ENCODE data around the gene ASAP3. TPM values are rescaled to one million over a fixed set of nuclear protein-coding genes. Genes with fewer than 3 reads are reported as not detected.
"Not testable (repeated sequence)": the region's sequence is repeated elsewhere in the genome, so short reads cannot be mapped to it uniquely, and the experiment has no call there.

Gene ASAP3
- polyA plus RNA-seq, 5 donors: 37.7 to 47.9 (median 43.1) TPM

DNA sequence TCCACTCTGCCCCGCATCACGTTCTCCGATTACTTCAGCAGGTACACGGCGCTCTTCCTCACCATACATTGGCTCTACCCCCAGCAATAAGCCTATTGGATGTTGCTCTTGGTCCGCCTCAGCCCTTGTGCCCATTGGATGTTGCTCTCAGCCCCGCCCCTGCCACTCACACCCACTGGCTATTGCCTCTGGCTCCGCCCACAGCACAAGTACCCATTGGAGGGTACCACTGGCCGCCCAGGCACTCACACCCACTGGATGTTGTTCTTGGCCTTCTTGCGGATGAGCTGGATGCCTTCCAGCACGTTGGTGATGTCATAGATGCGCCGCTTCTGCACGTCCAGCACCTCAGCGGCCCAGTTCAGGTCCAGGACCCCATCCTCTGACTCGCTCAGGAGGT, 37.6 kb upstream of the ASAP3 start:
- no peak for DNase-seq

DNA sequence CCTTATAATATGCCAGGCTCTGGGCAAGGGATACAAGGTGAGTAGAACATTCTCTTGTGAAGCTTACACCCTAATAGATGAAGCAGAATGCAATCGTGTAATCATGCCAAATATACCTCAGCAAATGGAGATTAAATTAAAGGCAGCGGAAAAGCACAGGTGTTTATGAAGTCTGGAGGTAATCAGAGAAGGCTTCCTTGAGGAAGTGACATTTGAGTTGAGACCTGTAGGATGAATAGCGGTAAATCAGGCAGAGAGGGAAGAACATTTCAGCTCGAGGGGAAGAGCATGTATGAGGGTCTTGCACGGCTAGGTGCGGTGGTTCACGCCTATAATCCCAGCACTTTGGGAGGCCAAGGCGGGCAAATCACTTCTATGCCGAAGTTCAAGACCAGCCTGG, 33.6 kb upstream of the ASAP3 start:
- no peak for DNase-seq

DNA sequence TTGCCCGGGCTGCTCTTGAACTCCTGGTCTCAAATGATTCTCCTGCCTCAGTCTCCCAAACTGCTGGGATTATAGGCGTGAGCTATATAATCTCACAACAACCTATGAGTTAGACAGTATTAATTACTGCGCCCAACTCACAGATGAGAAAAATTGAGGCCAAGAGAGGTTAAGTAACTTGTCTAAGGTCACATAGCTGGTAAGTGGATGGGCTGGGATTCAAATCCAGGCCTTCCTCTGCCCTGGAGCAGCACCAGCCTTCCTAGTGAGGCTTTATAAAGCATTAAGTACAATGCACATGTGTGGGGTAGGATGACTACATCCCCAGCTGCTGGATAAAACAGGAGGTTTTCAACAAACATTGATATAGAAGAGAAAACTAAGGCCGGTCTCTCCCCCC, 31.9 kb upstream of the ASAP3 start:
- no peak for DNase-seq

DNA sequence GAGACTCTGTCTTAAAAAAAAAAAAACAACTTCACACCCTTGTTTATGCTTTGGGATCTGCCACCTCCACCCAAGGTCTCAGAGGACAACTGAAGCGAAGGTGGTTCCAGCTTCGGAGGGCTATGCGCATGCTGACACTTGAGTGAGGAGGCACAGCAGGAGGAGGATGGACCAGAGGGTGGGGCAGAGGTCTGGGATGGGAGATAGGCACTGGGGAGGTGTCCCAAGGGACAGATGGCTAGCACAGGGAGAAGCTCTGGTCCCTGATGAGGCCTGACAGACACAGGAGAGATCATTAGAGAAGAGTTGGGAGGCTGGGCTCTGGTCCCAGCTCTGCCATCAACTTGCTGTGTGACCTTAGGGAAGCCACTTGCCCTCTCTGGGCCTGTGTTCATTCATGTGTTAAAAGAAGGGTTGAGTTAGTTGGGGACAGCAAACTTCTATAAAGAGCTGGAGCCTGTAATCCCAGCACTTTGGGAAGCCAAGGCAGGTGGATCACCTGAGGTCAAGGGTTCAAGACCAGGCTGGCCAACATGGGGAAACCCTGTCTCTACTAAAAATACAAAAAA, 30.2 kb upstream of the ASAP3 start:
- DNase-seq: no peak

DNA sequence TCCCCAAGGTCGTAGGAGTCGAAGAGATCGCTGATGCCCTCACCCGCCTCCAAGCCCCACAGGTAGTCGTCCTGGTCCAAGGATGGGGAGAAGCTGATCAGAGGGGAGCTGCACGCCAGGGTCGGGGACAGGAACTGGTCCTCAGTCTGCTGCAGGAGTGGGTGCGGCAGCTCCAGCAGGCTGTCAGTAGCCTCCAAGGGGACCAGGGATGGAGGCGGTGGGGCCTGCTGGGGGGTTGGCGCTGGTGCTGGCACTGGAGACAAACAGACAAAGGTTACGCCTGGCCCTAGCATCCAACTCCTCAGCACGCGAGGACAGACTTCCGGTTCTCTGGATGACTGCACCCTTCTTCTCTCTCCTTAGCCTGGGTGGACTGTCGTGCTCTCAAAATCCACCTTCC, 25.9 kb upstream of the ASAP3 start:
- no peak for DNase-seq

DNA sequence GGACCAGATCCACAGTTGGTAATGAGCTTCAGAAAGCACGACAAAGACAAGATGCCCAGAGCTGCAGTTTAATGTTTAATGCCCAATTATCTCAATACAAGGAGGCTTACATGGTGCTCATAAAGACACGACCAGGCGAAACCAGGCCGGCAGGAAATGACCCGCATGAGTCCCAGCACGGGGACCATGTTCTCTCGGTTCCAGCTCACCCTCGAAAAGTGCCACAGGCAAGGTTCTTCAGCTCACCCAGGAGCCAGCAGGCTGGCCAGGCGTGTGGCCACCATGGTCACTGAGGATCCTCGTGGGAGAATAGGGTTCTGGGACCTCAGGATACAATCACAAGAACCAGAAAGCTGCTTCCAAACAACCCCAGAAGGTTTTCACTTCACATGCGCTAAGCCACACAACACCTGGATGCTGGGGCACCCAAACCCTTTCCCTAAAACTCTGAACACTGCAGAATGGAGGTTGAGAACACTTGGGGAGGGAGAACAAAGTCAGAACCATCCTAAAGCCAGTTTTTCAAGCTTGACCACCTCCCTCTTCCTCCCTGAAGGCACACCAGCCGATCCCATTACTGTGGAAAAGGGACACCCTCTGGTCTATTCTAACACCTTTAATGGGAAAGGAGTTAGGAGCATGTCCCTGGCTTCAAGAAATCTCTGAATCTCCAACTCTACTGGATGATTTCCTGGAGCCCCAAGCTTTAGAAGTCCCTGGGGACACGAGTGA, 22.6 kb upstream of the ASAP3 start:
- no peak for DNase-seq

DNA sequence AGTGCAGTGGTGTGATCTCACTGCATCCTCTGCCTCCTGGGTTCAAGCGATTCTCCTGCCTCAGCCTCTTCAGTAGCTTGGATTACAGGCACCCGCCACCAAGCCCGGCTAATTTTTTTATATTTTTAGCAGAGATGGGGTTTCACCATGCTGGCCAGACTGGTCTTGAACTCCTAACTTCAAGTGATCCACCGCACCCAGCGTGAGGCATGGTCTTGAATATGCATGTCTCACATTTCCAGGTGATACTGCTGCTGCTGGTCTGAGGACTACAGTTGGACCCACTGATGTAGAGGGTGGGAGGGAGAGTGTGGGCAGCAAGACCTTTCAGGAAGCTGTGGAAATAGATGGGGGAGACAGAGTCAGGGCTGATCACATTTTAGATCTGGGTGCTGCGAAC, 21.9 kb upstream of the ASAP3 start:
- no peak for DNase-seq

DNA sequence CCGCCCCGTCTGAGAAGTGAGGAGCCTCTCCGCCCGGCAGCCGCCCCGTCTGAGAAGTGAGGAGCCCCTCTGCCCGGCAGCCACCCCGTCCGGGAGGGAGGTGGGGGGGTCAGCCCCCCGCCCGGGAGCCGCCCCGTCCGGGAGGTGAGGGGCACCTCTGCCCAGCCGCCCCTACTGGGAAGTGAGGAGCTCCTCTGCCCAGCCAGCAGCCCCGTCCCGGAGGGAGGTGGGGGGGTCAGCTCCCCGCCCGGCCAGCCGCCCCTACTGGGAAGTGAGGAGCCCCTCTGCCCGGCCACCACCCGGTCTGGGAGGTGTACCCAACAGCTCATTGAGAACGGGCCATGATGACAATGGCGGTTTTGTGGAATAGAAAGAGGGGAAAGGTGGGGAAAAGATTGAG, 20.2 kb upstream of the ASAP3 start:
- not testable (repeated sequence) for DNase-seq

DNA sequence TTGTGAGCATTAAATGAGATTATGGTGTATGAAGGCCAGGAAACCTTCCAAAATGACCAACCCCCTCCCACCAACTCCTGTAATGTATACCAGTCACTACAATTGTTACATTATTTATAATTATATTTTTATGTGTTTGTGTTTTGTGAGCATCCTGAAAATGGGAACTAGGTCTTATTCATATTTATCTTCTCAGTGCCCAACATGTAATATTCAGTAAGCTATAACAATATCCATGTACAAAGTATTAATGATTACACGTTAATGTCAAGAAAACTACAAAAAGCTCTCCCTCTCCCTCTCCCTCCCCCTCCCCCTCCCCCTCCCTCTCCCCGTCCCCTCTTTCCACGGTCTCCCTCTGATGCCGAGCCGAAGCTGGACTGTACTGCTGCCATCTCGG, 19.0 kb upstream of the ASAP3 start:
- DNase-seq: no peak

DNA sequence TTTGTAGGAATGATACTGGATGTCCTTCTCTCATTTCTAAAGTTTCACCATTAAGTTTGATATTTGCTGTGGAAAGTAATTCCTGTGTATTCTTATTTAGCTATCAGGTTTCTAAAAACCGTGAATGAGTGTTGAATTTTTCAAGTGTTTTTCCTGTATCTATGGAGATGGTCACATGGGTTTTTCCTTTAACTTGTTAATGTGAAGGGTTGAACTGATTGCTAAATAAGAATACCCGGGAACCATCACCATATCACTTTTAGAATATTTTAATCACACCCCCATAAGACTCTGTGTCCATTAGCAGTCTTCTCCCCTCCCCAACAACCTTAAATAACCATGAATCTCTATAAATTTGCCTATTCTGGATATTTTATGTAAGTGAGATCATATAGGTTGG, 16.5 kb upstream of the ASAP3 start:
- no peak for DNase-seq

DNA sequence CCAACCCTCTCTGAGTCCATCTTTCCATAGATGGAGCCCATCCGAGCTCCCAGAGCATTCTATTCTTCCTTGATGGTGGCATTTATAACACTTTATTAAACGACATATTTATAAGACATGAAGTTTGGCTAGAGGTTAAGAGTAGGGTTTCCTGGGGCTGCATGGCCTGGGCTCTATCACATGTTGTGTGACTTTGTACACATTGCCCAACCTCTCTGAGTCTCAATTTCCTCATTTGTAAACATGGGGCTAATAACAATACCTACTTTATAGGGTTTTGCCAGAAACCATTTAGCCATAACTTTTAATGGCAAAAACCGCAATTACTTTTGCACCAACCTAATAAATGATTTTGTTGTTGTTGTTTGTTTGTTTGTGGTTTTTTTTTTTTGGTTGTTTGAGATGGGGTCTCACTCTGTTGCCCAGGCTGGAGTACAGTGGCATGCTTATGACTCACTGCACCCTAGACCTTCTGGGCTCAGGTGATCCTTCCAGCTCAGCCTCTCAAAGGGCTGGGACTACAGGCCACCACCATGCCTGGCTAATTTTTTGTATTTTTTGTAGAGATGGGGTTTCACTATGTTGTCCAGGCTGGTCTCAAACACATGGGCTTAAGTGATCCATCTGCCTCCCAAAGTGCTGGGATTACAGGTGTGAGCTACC, 13.9 kb upstream of the ASAP3 start:
- DNase-seq: no peak

DNA sequence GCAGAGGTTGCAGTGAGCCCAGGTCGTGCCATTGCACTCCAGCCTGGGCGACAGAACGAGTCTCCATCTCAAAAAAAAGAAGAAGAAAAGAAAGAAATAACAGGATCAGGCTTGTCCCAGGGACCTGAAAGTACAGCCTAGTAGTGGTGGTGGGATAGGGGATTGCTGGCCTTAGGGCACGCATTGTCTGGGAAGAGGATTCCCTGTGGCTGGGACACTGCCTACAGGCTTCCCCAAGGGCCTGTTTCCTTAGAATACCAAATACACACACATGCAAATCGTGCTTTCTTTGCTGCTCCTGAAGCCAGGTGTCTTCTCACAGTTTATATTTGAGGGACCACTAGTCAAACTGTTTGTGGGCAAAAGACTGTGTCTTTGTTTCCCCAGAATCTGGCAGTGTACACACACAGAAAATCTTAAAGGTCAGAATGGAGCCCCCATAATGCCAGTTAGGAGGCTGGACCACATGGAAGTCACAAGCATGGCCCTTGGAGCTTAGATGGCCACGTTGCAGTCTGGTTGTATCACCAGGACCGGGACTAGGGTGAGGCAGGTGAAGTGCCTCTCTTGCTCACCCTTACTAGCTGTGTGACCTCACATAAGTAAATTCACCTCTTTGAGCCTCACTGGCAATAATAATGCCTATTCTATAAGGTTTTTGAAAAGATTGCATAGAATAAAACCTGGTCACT, 12.7 kb upstream of the ASAP3 start:
- DNase-seq: no peak

DNA sequence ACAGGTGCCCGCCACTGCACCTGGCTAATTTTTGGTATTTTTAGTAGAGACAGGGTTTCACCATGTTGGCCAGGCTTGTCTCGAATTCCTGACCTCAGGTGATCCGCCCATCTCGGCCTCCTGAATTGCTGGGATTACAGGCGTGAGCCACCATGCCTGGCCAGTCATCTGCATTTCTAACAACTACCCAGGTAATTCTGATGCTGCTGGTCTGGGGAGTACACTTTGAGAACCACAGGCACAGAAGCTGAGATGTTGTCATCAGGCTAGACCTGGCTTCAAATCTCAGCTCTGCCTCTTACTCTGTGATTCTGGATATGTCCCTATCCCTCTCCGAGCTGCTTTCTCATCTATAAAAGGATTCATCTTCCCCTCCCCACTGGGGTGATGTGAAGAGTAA, 10.9 kb upstream of the ASAP3 start:
- not testable (repeated sequence) for DNase-seq

DNA sequence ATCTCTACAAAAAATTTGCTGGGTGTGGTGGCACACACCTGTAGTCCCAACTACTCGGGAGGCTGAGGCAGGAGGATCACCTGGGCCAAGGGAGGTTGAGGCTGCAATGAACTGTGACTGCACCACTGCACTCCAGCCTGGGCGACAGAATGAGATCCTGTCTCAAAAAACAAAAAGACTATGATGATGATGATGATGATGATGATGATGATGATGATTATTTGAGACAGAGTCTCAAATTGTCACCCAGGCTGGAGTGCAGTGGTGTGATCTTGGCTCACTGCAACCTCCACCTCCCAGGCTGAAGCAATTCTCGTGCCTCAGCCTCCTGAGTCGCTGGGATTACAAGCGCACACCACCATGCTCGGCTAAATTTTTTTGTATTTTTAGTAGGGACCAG, 8.8 kb upstream of the ASAP3 start:
- DNase-seq: not testable (repeated sequence)

DNA sequence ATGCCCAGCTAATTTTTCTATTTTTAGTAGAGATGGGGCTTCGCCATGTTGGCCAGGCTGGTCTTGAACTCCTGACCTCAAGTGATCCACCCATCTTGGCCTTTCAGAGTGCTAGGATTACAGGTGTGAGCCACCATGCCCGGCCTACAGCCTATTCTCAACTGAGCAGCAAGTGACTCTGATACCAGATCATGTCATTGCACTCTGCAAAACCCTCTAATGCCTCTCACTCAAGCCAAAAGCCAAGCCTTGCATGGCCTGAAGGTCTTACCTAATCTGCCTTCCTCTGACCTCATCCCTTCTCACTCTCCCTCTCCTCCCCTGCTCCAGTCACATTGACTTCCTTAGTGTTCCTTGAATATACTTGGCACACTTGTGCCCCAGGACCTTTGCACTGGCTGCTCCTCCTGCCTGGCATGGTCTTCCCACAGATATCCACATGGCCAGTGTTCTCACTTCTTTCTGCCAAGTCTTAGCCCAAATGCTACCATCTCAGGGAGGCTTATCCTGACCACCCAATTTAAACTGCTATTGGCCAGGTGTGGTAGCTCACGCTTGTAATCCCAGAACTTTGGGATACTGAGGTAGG, 8.2 kb upstream of the ASAP3 start:
- no peak for DNase-seq

DNA sequence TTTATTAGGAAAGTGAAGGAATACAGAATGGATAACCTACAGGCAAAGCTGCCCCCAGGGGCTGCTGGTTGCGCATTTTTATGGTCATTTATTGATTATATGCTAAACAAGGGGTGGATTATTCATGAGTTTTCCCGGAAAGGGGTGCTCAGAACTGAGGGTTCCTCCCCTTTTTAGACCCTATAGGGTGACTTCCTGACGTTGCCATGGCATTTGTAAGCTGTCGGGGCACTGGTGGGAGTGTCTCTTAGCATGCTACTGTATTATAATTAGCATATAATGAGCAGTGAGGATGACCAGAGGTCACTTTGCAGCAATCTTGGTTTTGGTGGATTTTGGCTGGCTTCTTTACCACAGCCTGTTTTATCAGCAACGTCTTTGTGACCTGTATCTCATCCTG, 5.9 kb upstream of the ASAP3 start:
- no peak for DNase-seq

DNA sequence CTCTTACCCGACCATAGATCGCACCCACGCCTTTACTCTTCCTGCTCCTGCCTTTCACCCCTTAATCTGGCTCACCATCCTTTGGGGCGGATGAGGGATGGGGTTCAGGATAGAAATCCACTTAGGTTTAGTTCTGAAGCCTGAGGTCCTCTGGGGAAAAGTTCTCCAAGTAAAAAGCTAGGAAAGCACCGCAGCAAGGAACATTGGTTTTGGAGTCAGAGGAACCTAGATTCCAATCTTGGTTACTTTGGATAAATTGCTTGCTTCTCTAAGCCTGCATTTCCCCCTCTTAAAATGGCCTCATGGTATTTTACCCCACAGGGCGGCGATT, 988 bp upstream of the ASAP3 start:
- no peak for DNase-seq

DNA sequence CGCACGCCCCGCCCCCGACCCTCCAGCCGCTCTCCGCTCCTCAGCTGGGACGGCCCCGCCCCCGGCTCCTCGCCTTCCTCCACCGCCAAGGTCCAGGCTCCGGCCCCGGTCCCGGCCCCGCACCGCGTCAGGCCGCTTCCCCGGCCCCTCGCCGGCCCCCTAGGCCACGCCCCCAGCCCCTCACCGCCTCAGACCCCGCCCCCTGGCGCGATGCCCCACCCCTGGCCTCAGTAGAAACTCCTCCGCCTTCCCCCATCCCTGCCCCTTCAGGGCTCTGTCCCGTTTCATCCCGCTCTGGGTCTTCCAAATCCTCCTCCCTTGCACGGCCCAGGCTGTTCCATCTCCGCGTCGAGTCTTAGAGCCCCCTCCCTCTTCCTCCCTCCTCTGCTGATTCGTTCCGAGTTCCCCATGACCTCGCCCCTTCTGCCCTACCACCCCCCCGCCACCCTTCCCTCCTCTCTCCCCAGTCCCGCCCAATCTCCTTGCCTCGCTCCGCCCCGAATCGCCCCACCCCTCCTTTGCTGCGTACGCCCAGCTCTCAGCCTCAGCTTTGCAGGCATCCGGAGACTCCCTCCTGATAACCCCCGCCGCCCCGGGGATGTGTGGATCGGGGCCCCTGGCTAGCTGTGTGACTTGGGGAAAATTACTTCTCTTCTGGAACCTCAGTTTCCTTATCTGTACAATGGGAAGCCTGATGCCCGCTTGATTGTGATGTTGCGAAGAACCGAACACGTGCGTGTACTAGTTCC, 448 bp upstream of the ASAP3 start:
- peak; percentile 92 to 93 for DNase-seq

DNA sequence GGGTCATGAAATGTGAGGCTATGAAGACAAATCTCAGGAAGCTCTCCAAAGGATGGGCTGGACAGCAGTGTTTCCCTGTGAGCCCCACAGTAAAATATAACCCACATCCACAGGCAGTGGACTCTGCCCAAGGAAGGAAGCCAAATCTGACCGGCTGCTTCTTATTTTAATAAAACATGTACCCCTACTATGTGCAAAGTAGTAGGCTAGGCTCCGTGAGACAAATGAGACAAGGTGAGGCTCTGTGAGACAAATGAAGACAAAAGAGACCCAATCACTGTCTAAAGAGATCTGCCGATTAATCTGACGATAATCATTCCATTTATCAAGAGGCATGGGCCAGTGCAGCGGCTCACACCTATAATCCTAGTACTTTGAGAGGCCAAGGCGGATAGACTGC, 2.1 kb downstream of the ASAP3 start:
- DNase-seq: no peak

DNA sequence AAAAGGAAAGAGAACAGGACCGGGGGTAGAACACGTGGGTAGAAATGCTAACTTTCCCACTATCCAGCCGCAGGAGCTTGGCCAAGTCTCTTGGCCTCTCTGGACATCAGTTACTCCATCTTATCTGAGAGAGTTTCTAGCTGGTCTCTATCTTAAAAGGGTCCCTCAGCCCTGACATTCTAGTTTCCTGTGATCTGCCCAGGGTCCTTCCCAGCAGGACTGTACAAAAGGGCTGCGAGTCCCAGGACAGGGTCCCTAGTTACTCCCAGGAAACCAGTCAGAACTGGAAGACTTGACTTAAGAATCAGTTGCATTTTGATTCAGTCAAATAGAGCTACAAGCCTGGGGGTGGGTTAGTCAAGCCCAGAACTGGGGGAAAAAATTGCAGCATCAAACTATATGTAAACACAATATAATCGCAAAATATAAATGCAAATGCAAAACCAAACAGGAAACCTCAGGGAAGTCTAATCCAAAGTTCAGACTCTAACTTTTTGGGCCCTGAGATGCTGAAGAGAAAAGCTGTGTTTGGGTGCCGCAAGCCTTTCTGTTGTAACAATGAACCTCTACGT, 2.9 kb downstream of the ASAP3 start:
- DNase-seq: no peak
